GM21619 (cell line): ENCODE measurements around the gene ZNF70.
A peak's percentile ranks its signal among the peaks of the same experiment; 100 is the strongest.
"Not testable (repeated sequence)": the region's sequence is repeated elsewhere in the genome, so short reads cannot be mapped to it uniquely, and the experiment has no call there.

Experiments used
- ATAC-seq: cut with Tn5 transposase; IDR thresholded peaks from one replicate; pipeline ENCODE4 v1.9.1; 2021; ENCODE audit not compliant: unreplicated experiment

The ZNF70 gene

DNA sequence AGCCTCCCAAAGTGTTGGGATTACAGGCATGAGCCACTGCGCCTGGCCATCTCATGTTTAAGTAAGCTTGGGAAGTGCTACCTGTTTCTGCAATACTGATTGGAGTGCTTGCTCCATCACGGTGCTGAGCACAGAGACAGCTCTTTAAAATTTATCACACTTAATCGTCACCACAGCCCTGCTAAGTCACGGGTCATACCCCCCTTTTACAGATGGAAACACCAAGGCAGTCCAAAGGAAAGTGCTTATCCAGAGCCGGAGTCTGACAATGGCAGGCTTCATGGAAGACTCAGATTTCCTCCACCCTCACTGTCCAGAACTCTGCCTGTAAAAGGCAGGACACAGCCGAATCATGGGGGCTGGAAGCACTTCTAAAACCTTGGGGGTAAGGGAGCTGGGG is 9.1 kb upstream of the ZNF70 start:
- no peak for ATAC-seq

DNA sequence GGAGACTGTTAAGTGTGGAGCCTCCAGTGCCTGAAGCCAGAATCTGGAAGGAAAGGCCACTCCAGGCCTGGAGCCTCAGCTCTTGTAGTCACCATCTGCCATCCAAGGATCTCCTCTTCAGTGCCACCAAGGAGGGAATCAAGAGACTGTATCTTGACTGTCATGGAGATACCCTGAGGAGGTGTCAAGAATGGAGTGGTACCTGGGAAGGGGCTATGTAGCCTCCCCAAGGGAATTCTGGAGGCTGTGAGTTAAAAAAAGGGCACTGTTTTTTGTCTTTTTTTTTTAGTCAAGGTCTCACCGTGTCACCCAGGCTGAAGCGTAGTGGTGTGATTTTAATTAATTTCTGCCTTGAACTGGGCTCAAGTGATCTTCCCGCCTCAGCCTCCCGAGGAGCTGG is 8.7 kb upstream of the ZNF70 start:
- no peak for ATAC-seq

DNA sequence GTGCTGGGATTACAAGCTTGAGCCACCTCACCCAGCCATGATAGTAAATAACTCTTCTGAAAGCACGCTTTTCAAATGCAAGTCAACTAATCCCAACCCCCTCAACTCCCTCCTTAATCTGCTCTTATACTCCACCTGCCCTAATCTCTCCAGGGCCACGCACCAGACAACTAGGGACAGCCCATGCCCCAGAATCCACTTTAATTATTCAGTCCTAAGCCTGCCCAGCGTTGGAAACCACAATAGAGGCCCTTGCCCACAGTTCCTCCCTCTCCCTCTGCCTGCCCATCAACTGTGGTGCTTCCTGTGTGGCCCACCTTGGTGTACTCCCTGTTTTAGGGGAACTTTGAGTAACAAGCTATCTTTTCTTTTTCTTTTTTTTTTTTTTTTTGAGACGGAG is 6.0 kb upstream of the ZNF70 start:
- ATAC-seq, result no peak

DNA sequence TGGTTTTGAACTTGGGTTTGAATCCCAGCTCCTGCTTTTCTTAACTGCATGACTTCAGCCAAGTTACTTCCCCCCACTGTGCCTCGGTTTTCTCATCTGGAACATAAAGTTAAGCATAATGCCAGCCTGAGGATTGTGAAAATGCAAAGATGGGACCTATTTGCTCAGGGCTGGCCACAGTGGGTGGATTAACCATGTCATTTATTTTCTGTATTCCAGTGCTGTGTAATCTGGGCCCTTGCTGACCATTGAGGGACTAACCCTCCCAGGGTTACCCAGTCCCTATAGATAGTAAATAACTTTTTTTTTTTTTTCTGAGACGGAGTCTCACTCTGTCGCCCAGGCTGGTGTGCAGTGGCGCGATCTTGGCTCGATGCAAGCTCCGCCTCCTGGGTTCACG is 4.8 kb upstream of the ZNF70 start:
- no peak for ATAC-seq

DNA sequence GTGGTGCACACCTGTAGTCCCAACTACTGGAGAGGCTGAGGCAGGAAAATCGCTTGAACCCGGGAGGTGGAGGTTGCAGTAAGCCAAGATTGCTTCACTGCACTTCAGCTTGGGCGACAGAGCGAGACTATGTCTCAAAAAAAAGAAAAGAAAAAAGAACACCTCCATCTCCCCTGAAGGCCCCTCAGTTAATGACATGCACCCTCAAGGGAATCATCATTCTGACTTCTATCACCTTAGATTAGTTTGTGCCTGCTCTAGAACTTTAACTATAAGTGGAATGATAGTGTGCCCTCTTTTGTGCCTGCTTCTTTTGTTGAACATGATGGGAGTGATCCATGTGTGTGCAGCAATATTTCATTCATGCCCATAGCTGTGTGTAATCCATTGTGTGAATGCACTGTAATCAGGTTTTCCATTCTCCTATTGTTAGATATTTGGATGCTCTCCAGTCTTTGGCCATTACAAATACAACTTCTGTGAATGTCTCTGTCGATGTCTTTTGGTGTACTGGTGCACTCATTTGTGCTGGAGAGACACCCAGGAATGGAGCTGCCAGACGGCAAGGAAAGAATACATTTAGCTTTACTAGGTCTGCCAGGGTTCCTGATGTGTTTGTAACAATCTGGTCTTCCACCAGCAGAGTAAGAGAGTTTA is 4.2 kb upstream of the ZNF70 start:
- no peak for ATAC-seq

DNA sequence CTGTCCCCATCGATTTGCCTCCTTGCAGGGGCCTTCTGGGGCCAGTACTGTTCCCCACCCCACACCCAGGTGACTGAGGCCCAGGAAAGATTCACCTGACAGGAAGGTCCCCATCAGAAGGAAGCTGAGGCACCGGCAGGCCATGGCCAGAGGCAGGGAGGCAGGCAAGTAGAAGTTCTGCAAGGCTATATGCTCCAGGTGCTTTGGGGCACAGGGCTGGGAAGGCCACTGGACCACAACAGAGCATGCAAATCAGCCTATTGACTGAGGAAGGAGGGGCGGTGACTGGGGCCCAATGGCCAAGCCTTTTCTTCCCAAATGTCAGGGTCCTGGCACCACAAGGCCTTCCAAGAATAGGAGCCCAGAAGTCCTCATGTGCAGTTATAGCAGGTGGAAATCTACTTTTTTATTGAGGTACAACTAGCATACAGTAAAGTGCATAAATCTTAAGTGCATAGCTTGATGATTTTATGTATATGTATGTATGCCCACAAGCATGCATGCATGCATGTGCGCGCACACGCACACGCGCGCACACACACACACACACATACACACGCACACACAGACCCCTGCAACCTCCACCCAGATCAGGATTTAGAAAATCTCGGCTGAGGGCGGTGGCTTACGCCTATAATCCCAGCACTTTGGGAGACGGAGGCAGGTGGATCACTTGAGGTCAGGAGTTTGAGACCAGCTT is 3.5 kb upstream of the ZNF70 start, which contains the start of gene VPREB3:
Gene VPREB3, minus strand, starts transcription at position 206 of the 700 bp plus-strand sequence. Its CDS starts 62 bp downstream, at position 144.
- no peak for ATAC-seq

DNA sequence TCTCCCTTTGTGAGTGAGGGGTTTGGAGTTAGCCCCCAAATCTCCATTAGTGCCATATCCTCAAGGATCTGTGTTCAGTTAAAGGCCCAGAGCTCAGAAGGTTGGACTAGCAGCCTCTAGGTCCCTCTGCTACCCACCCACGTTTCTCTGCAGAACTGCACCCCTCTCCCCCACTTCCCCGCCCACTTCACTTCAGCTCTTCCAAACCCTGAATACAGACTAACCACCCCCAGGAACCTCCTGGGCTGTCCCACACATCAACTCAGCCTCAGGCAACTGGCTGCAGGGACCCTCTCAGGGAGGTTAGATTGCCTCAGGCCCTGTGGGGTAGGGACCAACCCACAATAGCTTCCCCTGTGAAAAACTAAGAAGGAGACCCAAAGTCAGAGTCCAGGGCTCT is 2.5 kb upstream of the ZNF70 start:
- ATAC-seq, result no peak

DNA sequence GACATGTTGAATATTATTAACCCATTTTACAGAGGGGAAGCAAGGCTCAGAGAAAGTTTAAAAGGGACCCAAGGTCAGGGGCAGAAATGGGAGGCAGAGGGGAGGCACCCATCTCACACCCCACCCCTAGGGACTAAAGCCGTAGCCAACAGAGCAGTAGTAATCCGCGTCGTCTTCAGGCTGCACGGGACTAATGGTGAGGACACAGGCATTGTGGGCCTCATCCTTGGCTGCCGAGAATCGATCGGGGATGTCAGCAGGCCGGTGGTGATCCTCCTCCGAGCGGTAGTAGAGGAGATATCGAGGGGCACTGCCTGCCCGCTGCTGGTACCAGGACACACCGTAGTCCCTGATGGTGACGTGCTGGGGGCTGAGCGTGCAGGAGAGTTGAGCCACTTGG is 1.8 kb upstream of the ZNF70 start:
- no peak for ATAC-seq

DNA sequence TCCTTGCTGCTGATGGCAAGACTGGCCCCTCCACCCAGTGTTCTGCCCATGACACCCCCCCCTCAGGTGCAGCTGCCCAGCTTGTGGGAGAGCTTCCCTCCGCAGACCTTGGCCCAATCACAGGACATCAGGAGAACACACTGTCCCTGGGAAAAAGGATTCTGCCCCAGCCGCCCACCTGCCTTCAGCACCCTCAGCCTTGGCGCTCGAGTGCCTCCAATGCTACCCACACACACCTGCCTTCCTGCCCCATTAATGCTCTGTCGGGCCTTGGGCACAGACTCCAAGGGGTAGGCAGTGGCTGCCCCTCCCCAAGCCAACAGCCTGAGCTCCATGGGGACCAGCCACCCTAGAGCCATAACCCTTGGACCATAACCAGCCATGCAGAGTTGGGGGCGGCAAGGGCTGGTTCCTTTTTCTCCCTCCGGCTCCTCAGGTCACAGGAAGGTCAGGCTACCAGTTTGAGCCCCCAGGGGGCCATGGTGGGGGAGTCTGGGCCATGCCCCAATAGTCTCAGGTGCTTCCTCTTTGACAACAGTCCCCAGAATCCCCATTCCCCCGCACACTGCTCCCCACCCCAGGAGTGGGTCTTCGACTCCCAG is 1.3 kb upstream of the ZNF70 start:
- ATAC-seq, result no peak

DNA sequence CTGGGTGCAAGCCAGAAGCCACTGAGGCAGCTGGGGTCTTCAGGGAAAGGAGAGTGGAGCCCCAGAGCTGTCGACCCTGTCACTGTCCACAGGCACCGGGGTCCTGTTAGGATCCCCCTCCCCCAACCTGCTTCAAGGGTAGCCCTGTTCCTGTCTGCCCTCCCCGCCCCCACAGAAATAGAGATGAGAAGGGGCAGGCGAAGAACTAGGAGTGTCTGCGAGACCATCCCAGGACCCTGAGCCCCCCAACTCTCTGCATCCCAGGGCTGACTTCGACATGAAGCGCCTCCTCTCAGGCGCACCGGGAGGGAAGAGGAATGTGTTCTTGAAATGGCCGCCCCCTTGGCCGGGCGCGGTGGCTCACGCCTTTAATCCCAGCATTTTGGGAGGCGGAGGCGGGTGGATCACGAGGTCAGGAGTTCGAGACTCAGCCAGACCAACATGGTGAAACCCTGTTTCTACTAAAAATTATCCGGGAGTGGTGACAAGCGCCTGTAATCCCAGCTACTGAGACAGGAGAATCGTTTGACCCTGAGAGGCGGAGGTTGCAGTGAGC is 607 bp upstream of the ZNF70 start:
- peak; percentile 12 for ATAC-seq

DNA sequence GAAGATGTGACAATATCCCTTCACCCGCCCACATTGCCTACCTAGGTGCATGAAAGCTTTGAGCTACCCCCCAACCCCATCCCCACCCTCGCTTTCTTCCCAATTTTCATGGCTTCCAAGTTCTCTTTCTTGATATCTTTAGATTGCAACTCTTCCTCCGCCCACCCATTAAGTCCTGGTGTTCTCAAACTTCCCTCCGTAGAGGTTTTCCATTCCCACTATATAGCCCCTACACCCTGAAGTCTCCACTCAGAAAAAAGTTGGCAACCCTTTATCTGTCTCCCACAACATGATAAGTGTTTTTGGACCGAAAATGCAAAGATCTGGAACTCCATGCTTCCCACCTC is 572 bp downstream of the ZNF70 start:
- no peak for ATAC-seq

DNA sequence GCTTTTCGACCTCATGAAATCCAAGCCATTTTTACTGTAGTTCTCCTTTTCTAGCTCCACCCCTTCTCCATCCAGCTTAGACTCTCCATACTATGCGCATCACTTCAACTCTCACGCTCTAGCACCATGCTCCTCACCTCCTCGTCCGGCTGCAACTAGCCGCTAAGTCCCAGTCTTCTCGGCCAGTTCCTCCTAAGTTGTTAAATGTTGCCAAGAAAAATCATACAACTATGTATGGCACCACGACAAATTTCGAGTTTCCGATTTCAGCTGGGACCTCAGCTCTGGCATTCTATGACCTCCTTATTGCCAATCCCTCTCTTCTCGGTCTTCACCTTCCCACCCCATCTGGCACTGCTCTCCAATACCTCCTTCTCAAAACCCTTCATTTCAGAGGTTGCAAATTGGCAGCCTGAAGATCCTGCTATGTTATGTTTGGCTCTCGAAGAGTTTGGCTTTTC is 1.0 kb downstream of the ZNF70 start:
- no peak for ATAC-seq

DNA sequence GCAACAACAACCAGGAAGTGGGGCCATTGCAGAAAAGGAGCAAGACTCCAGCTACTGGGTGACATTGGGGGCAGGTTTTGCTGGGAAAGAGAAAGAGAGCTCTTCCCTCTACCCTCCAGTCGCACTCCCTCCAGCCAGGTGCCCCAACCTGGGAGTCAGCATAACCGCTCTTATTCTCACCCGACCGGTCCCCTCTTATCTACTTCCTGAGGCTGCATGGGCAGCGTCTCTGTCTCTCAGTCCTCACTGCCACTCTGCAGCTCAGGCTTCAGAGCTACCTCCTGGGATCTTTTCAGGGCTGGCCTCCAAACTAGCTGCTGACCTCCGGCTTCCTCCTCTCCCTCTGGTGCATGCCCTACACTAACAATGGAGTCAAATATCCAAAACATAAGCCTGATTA is 5.1 kb downstream of the ZNF70 start:
- no peak for ATAC-seq

DNA sequence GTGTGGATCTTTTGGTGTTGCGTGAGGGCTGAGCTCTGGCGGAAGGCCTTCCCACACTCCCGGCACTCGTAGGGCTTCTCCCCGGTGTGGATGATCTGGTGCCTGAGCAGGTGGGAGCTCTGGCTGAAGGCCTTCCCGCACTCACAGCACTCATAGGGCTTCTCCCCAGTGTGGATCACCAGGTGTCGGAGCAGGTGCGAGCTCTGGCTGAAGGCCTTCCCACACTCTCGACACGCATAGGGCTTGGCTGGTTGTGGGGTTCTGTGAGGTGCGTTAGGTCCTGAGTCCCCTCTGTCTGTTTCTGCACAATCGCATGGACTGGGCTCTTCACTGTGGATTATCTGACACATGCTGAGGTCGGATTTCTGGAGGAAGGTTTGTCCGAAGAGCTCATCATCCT is 6.4 kb downstream of the ZNF70 start:
- no peak for ATAC-seq

DNA sequence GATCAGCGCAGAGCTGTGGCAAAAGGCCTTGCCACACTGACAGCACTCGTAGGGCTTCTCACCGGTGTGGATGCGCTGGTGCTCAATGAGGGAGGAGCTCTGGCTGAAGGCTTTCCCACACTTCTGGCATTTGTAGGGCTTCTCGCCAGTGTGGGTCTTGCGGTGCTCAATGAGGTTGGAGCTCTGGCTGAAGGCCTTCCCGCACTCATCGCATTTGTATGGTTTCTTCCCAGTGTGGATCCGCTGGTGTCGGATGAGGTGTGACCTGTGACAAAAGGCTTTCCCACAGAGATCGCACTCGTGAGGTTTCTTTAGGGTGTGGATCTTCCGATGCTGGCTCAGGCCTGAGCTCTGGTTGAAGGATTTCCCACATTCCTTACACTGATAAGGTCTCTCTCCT is 6.9 kb downstream of the ZNF70 start:
- ATAC-seq, result no peak

DNA sequence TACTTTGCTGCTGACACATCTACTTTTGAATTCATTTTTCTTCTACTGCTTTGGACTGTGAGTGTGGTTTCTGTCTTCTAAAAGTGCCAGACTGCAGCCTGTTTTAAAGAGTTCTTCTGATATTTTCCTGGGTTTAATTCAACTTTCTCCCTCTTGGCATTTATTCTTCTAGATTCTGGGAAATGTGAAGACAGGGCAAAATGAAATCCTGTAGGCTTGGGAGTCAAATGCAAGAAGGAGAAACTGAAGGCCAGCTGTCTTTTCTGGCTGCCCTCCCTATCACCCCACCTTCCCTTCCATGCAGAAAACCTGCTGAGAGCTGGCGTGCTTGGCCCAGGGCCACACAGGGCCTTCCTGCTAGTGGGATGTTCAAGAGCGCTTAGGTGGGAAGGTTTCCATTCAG is 7.6 kb downstream of the ZNF70 start:
- ATAC-seq, result no peak

DNA sequence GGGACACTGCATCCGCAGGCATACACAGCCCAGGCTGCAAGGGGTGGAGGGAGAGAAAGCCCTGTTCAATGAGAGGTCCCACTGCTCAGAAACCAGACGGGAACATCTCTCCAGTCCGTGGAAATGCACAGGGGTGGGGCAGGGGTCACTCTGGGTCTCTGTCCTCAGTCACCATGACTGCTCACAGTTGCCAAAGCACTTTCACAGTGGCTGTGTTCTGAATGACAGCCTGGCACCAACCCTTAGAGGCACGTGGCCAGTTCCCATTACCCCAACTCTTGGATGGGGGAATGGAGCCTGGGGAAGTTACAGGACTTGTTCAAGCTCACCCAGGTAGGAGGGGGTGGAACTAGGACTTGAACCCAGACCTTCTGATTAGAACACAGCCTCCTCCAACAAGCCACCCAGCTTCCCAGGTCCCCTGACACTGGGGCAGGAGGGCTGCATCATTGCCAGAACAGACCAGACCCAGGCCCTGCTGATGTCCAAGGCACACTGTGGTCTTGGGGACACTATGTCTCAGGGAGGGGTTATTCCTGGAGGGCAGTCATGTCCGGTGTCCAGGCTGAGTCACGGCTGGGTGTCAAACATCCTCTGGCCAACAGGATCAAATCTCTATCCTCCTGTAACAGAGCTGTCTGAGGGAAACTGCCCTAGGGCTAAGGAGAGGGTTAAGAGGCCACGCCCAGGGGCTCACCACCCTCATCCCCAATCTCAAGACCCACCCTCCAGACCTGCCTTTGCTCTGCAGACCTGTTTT is 8.2 kb downstream of the ZNF70 start:
- ATAC-seq, result no peak

DNA sequence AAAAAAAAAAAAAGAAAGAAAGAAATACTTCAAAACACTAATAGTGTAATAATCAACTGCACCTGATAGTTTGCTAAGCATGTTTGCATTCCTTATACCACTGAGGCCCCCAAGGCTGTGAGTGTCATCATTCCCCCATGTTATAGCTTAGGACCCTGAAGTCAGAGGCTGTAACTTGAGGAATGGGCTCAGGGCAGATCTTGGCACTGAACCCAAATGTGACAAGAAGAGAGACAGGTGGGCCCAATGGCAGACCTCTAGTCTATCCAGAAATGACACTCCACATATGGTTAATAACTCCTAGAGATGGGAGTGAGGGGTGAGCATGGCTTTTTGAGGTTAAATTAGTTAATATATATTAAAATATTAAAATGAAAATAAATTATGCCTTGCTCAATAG is 13.2 kb downstream of the ZNF70 start:
- no peak for ATAC-seq

DNA sequence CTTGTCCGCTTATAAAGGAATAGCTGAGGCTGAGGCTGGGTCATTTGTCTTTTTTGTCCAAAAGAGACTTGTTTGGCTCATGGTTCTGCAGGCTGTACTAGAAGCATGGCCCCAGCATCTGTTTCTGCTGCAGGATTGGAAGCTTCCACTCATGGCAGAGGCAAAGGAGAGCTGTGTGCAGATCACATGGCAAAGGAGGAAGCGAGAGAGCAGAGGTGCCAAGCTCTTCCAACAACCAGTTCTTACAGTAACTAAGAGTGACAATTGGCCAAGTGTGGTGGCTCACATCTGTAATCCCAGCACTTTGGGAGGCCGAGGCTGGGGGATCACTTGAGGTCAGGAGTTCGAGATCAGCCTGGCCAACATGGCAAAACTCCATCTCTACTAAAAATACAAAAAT is 22.8 kb downstream of the ZNF70 start:
- not testable (repeated sequence) for ATAC-seq

DNA sequence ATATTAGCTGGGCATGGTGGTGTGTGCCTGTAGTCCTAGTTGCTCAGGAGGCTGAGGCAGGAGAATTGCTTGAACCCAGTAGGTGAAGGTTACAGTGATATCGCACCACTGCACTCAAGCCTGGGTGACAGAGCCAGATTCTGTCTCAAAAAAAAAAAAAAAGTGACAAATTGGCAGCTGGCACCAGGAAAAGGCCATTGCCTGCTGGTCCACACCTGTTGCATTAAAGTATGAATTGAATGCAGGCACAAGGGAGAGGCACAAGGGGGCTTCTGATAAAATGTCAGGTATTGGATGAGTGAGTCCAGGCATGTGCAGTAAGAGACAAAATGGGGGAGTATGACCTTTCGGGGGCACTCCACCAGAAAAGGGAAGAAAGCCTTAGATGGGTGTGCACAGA is 28.2 kb downstream of the ZNF70 start:
- ATAC-seq, result no peak

DNA sequence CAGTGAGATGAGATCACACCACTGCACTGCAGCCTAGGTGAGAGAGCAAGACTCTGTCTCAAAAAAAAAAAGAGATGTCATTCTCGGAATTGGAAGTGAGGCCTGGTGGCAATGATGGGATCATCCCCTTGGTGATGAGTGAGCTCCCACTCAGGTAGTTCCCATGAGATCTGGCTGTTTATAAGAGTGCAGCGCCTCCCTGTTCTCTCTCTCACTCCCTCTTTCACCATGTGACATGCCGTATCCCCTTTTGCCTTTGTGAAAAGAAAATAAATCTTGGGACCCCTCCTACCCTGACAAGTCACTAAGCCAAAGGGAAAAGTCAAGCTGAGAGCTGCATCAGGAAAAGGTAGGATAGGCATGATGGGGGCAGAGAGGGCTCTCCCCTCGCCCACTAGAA is 28.8 kb downstream of the ZNF70 start:
- ATAC-seq, result no peak
